ENCODE results near the gene TNIP2.
A peak's percentile ranks its signal among the peaks of the same experiment; 100 is the strongest.

The TNIP2 gene

GRCh38 chr4:2756691-2757350 is 685 bp upstream of the TNIP2 start:
- Histone ChIP-seq H4K20me1 (ENCODE audit: low read depth, low read length) (no peaks in the 10 kb centered on the region), H3K27me3 (ENCODE audit: low read length) (no peaks in the 10 kb centered on the region), H3F3A (ENCODE audit: insufficient read depth) (peaks cover 4% of the 10 kb centered on the region), H3K4me2 (ENCODE audit: low read depth, low read length, poor library complexity, severe bottlenecking) (peak overlapping the region; percentile 89), H2AFZ (ENCODE audit: low read depth, low read length, severe bottlenecking) (peak overlapping the region; percentile 100), H3K9ac (ENCODE audit: low read length) (peak overlapping the region; percentile 50), H3K79me2 (ENCODE audit: insufficient read depth, low read length) (peaks cover 22% of the 10 kb centered on the region; the same call in 1 of the 2 replicates), H3K4me3 (ENCODE audit: insufficient read depth, low read length, poor library complexity, severe bottlenecking) (peak overlapping the region; percentile 66), H3K9me2 (replicated peaks; ENCODE audit: insufficient read depth, low read length) (no peaks in the 10 kb centered on the region), H3K27ac (ENCODE audit: low read depth, low read length) (no peak overlapping the region), H3K36me3 (ENCODE audit: low read length) (no peaks in the 10 kb centered on the region), H3K9me3 (ENCODE audit: insufficient read depth, low read length) (no peaks in the 10 kb centered on the region)
- TF ChIP-seq EZH2phosphoT487 (conservative IDR thresholded peaks at IDR 0.05; ENCODE audit: low read length) (no peak), CTCF (IDR thresholded peaks at IDR 0.05; ENCODE audit: insufficient read depth, low read length, poor library complexity, severe bottlenecking) (no peak)

- no peaks in the 10 kb centered on the region for H4K20me1 ChIP-seq (ENCODE audit: low read depth, low read length)
- no peaks in the 10 kb centered on the region for H3K36me3 ChIP-seq (ENCODE audit: low read length)
- peaks cover 4% of the 10 kb centered on the region for H3F3A ChIP-seq (ENCODE audit: insufficient read depth)
- H3K27me3 ChIP-seq (ENCODE audit: low read length), result no peaks in the 10 kb centered on the region
- H3K79me2 ChIP-seq (ENCODE audit: insufficient read depth, low read length), result peaks cover 26% of the 10 kb centered on the region; the same call in 1 of the 2 replicates
- TF ChIP-seq CTCF (IDR thresholded peaks at IDR 0.05; ENCODE audit: insufficient read depth, low read length, poor library complexity, severe bottlenecking), result no peak
- TF ChIP-seq EZH2phosphoT487 (conservative IDR thresholded peaks at IDR 0.05; ENCODE audit: low read length), result no peak
- no peak overlapping the region for H3K27ac ChIP-seq (ENCODE audit: low read depth, low read length)
- H3K9me2 ChIP-seq (replicated peaks; ENCODE audit: insufficient read depth, low read length), result no peaks in the 10 kb centered on the region
- peak overlapping the region; percentile 78 for H3K4me3 ChIP-seq (ENCODE audit: insufficient read depth, low read length, poor library complexity, severe bottlenecking)
- H3K4me2 ChIP-seq (ENCODE audit: low read depth, low read length, poor library complexity, severe bottlenecking), result peak overlapping the region; percentile 86
- H3K9ac ChIP-seq (ENCODE audit: low read length), result peak overlapping the region; percentile 79
- no peaks in the 10 kb centered on the region for H3K9me3 ChIP-seq (ENCODE audit: insufficient read depth, low read length)
- H2AFZ ChIP-seq (ENCODE audit: low read depth, low read length, severe bottlenecking), result peak overlapping the region; percentile 60
Measured at GRCh38 chr4:2754848-2755819, 1.0 kb downstream of the TNIP2 start.

- TF ChIP-seq EZH2phosphoT487 (conservative IDR thresholded peaks at IDR 0.05; ENCODE audit: low read length) (no peak), CTCF (IDR thresholded peaks at IDR 0.05; ENCODE audit: insufficient read depth, low read length, poor library complexity, severe bottlenecking) (no peak)
- no peaks in the 10 kb centered on the region for H4K20me1 ChIP-seq (ENCODE audit: low read depth, low read length)
- no peak overlapping the region for H3K27ac ChIP-seq (ENCODE audit: low read depth, low read length)
- no peak overlapping the region for H2AFZ ChIP-seq (ENCODE audit: low read depth, low read length, severe bottlenecking)
- H3K4me3 ChIP-seq (ENCODE audit: insufficient read depth, low read length, poor library complexity, severe bottlenecking), result no peak overlapping the region
- no peak overlapping the region for H3K4me2 ChIP-seq (ENCODE audit: low read depth, low read length, poor library complexity, severe bottlenecking)
- H3K9ac ChIP-seq (ENCODE audit: low read length), result no peak overlapping the region
- H3K9me3 ChIP-seq (ENCODE audit: insufficient read depth, low read length), result no peaks in the 10 kb centered on the region
- peaks cover 4% of the 10 kb centered on the region for H3F3A ChIP-seq (ENCODE audit: insufficient read depth)
- H3K9me2 ChIP-seq (replicated peaks; ENCODE audit: insufficient read depth, low read length), result no peaks in the 10 kb centered on the region
- H3K27me3 ChIP-seq (ENCODE audit: low read length), result no peaks in the 10 kb centered on the region
- no peaks in the 10 kb centered on the region for H3K36me3 ChIP-seq (ENCODE audit: low read length)
- peaks cover 37% of the 10 kb centered on the region; the same call in 1 of the 2 replicates for H3K79me2 ChIP-seq (ENCODE audit: insufficient read depth, low read length)
Measured at GRCh38 chr4:2753436-2753835, 2.7 kb downstream of the TNIP2 start.
